NB4 (cell line): ENCODE data around the gene FIP1L1.
"Not testable (repeated sequence)": the region's sequence is repeated elsewhere in the genome, so short reads cannot be mapped to it uniquely, and the experiment has no call there.

Source experiments
- CTCF ChIP-seq: IDR thresholded peaks from one replicate; pipeline ENCODE4 v1.5.1; 2012; ENCODE audit warnings: low read depth, low read length
- POLR2A ChIP-seq: IDR thresholded peaks from 2 replicates; pipeline ENCODE4 v1.6.1; 2011; ENCODE audit warnings: mild to moderate bottlenecking; ENCODE audit not compliant: insufficient read length; ENCODE audit errors: extremely low read depth

DNA sequence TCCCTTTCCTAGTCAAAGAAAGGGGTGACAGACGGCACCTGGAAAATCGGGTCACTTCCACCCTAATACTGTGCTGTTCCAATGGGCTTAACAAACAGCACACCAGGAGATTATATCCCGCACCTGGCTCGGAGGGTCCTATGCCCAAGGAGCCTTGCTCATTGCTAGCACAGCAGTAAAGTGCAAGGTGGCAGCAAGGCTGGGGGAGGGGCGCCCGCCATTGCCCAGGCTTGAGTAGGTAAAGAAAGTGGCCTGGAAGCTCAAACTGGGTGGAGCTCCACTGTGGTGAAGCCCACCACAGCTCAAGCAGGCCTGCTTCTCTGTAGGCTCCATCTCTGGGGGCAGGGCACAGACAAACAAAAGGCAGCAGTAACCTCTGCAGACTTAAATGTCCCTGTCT is 89.1 kb downstream of the FIP1L1 start:
- not testable (repeated sequence) for TF ChIP-seq CTCF, POLR2A
